H1 (cell line): ENCODE measurements around the gene WDFY1. TPM values are rescaled to one million over a fixed set of nuclear protein-coding genes. Genes with fewer than 3 reads are reported as not detected.

Experiments
- CTCF ChIA-PET: fragments of 300-600 bp; sonication (Branson Sonifier 250); formaldehyde crosslinking; loops from one replicate; lab custom pipeline; 2021; ENCODE audit not compliant: partially characterized antibody; lab: Charles Lee
- POLR2A ChIA-PET: fragments of 300-600 bp; sonication (Branson Sonifier 250); formaldehyde crosslinking; loops from one replicate; lab custom pipeline; 2021; ENCODE audit warnings: inconsistent platforms; ENCODE audit not compliant: partially characterized antibody; lab: Charles Lee
- DNase-seq, 2 experiments: peaks; one replicate each; pipeline versions ENCODE4 v3.0.0 to v3.0.0-alpha.2; 2010 to 2022; ENCODE audit warnings: low spot score in 2 of 2, low read depth in 1 of 2, mixed read lengths in 1 of 2
- FAIRE-seq: peaks from 2 replicates; lab custom pipeline; 2011; peaks lifted over from hg19 to GRCh38; lab: Jason Lieb, UNC
- H2AFZ ChIP-seq: 2 replicates; pipeline ENCODE4 v1.8.1; 2012; ENCODE audit warnings: low read length, inconsistent platforms
- H2AK5ac ChIP-seq: 2 replicates; pipeline ENCODE4 v1.6.1; 2013; ENCODE audit warnings: low read depth, low read length
- H2BK120ac ChIP-seq: replicated peaks from 2 replicates; pipeline ENCODE3; 2013; ENCODE audit warnings: low read depth, low read length, inconsistent platforms
- H2BK12ac ChIP-seq: 2 replicates; pipeline ENCODE4 v1.6.1; 2013; ENCODE audit warnings: low read depth, low read length
- H2BK15ac ChIP-seq: 2 replicates; pipeline ENCODE4 v1.6.1; 2013; ENCODE audit warnings: low read length
- H2BK20ac ChIP-seq: 2 replicates; pipeline ENCODE4 v1.6.1; 2013; ENCODE audit warnings: low read length
- H2BK5ac ChIP-seq: 2 replicates; pipeline ENCODE4 v1.6.1; 2013; ENCODE audit warnings: low read depth, low read length
- H3K14ac ChIP-seq: 2 replicates; pipeline ENCODE4 v1.6.1; 2013; ENCODE audit warnings: inconsistent platforms; ENCODE audit not compliant: insufficient read length
- H3K18ac ChIP-seq: 2 replicates; pipeline ENCODE4 v1.6.1; 2013; ENCODE audit warnings: low read length; ENCODE audit errors: extremely low read depth
- H3K23ac ChIP-seq: 2 replicates; pipeline ENCODE4 v1.6.1; 2013; ENCODE audit warnings: inconsistent platforms; ENCODE audit not compliant: insufficient read length
- H3K23me2 ChIP-seq: 2 replicates; pipeline ENCODE4 v1.6.1; 2013; ENCODE audit warnings: low read depth, low read length
- H3K27ac ChIP-seq: 2 replicates; pipeline ENCODE4 v1.6.1; 2011; ENCODE audit warnings: low read depth, low read length, inconsistent platforms
- H3K27me3 ChIP-seq, 4 experiments: replicated peaks in 1 of 4; 1 replicate in 1 of 4; 2 replicates in 3 of 4; pipeline versions ENCODE4 v1.6.1 to v1.8.1; 2011 to 2013; ENCODE audit warnings: low read length in 3 of 4, mild to moderate bottlenecking in 3 of 4, inconsistent platforms in 2 of 4, mixed read lengths in 2 of 4, moderate library complexity in 1 of 4; ENCODE audit not compliant: control insufficient read depth in 3 of 4, insufficient read depth in 3 of 4; ENCODE audit errors: extremely low read depth in 1 of 4
- H3K36me3 ChIP-seq, 4 experiments: 2 replicates each; pipeline versions ENCODE4 v1.6.1 to v1.8.1; 2011 to 2013; ENCODE audit warnings: mild to moderate bottlenecking in 4 of 4, low read length in 3 of 4, moderate library complexity in 2 of 4, control low read depth in 1 of 4, inconsistent platforms in 1 of 4; ENCODE audit not compliant: insufficient read depth in 4 of 4, control insufficient read depth in 2 of 4
- H3K4ac ChIP-seq: replicated peaks from 2 replicates; pipeline ENCODE3; 2013; ENCODE audit warnings: low read length, low read depth, mixed read lengths, inconsistent platforms; ENCODE audit not compliant: insufficient read length
- H3K4me1 ChIP-seq, 4 experiments: replicated peaks in 1 of 4; 1 replicate in 1 of 4; 2 replicates in 3 of 4; pipeline versions ENCODE4 v1.6.1 to v1.8.1; 2011 to 2013; ENCODE audit warnings: low read length in 3 of 4, inconsistent platforms in 2 of 4, mixed read lengths in 1 of 4; ENCODE audit not compliant: insufficient read depth in 4 of 4, control insufficient read depth in 3 of 4
- H3K4me2 ChIP-seq, 2 experiments: 2 replicates each; pipeline versions ENCODE4 v1.6.1 to v1.8.1; 2011 to 2013; ENCODE audit warnings: low read depth in 2 of 2, low read length in 2 of 2, control low read depth in 1 of 2, inconsistent platforms in 1 of 2, mild to moderate bottlenecking in 1 of 2; ENCODE audit not compliant: insufficient read depth in 1 of 2
- H3K4me3 ChIP-seq, 4 experiments: fragments of 200-600, 300-600 bp in 1 of 4; sonication (generic), shearing (Covaris generic), sonication (Bioruptor Twin) in 1 of 4; 2 replicates each; pipeline versions ENCODE4 v1.5.1 to v1.8.1; 2011 to 2016; ENCODE audit warnings: low read length in 4 of 4, low read depth in 3 of 4, control low read depth in 2 of 4, inconsistent platforms in 2 of 4, mild to moderate bottlenecking in 2 of 4, mixed read lengths in 1 of 4, moderate library complexity in 1 of 4; ENCODE audit not compliant: insufficient read depth in 2 of 4; ENCODE audit errors: extremely low read depth in 1 of 4
- H3K56ac ChIP-seq: replicated peaks from 2 replicates; pipeline ENCODE3; 2013; ENCODE audit warnings: low read depth, mild to moderate bottlenecking, mixed read lengths, low read length, inconsistent platforms; ENCODE audit not compliant: insufficient read length
- H3K79me1 ChIP-seq: 2 replicates; pipeline ENCODE4 v1.6.1; 2013; ENCODE audit warnings: low read depth, low read length, control low read depth
- H3K79me2 ChIP-seq, 2 experiments: 2 replicates each; pipeline versions ENCODE4 v1.6.1 to v1.8.1; 2012 to 2013; ENCODE audit warnings: low read length in 2 of 2, mild to moderate bottlenecking in 2 of 2, inconsistent platforms in 1 of 2; ENCODE audit not compliant: insufficient read depth in 2 of 2, control insufficient read depth in 1 of 2
- H3K9ac ChIP-seq, 4 experiments: replicated peaks in 1 of 4; 1 replicate in 1 of 4; 2 replicates in 3 of 4; pipeline versions ENCODE4 v1.6.1 to v1.8.1; 2011 to 2013; ENCODE audit warnings: low read depth in 3 of 4, low read length in 3 of 4, control low read depth in 2 of 4, mild to moderate bottlenecking in 2 of 4, moderate library complexity in 2 of 4, inconsistent platforms in 1 of 4; ENCODE audit errors: extremely low read depth in 1 of 4
- H3K9me3 ChIP-seq, 2 experiments: 2 replicates each; pipeline versions ENCODE4 v1.6.1 to v1.8.1; 2012 to 2013; ENCODE audit warnings: mild to moderate bottlenecking in 2 of 2, moderate library complexity in 2 of 2, control low read depth in 1 of 2, inconsistent platforms in 1 of 2, low read depth in 1 of 2, low read length in 1 of 2, mixed read lengths in 1 of 2; ENCODE audit not compliant: insufficient read depth in 2 of 2
- H4K20me1 ChIP-seq, 2 experiments: replicated peaks in 1 of 2; 2 replicates each; pipeline versions ENCODE3 to v1.8.1; 2011 to 2013; ENCODE audit warnings: inconsistent platforms in 2 of 2, low read length in 2 of 2, mild to moderate bottlenecking in 1 of 2; ENCODE audit not compliant: insufficient read depth in 2 of 2, control insufficient read depth in 1 of 2
- H4K5ac ChIP-seq: 2 replicates; pipeline ENCODE4 v1.6.1; 2013; ENCODE audit warnings: low read length, low read depth, mixed read lengths, inconsistent platforms; ENCODE audit not compliant: insufficient read length
- H4K8ac ChIP-seq: 2 replicates; pipeline ENCODE4 v1.8.0; 2013; ENCODE audit warnings: mild to moderate bottlenecking, moderate library complexity, low read length, inconsistent platforms; ENCODE audit not compliant: insufficient read depth; ENCODE audit errors: extremely low read depth
- H4K91ac ChIP-seq: replicated peaks from 2 replicates; pipeline ENCODE3; 2013; ENCODE audit warnings: low read length, mixed read lengths, inconsistent platforms; ENCODE audit not compliant: insufficient read length
- BCL11A ChIP-seq, 2 experiments: IDR thresholded peaks; one replicate each; pipeline ENCODE4 v1.6.1; 2011; ENCODE audit warnings: low read depth in 2 of 2, low read length in 2 of 2, mild to moderate bottlenecking in 2 of 2
- BRCA1 ChIP-seq: IDR thresholded peaks from 2 replicates; pipeline ENCODE4 v1.6.1; 2012; ENCODE audit warnings: low read depth, low read length, improper control_type of control experiment
- EZH2 ChIP-seq: fragments of 200-600 bp; sonication (generic); IDR thresholded peaks from 2 replicates; pipeline ENCODE4 v1.7.1; 2012; ENCODE audit warnings: low read depth, mild to moderate bottlenecking, moderate library complexity, low read length, inconsistent platforms; ENCODE audit not compliant: severe bottlenecking
- POLR2AphosphoS5 ChIP-seq: IDR thresholded peaks from 2 replicates; pipeline ENCODE4 v1.6.1; 2011; ENCODE audit warnings: low read depth, low read length
- RAD21 ChIP-seq, 2 experiments: IDR thresholded peaks in 1 of 2; conservative IDR thresholded peaks in 1 of 2; 2 replicates each; pipeline ENCODE4 v1.6.1; 2011; ENCODE audit warnings: low read depth in 2 of 2, low read length in 2 of 2, improper control_type of control experiment in 1 of 2, inconsistent platforms in 1 of 2, mild to moderate bottlenecking in 1 of 2, moderate library complexity in 1 of 2
- RBBP5 ChIP-seq: IDR thresholded peaks from 2 replicates; pipeline ENCODE4 v1.7.1; 2012; ENCODE audit warnings: low read depth, mild to moderate bottlenecking, inconsistent platforms, low read length, moderate library complexity, borderline replicate concordance
- SAP30 ChIP-seq: fragments of 300-600 bp; sonication (generic); IDR thresholded peaks from 2 replicates; pipeline ENCODE4 v1.7.1; 2012; ENCODE audit warnings: low read length, moderate library complexity, mild to moderate bottlenecking, inconsistent platforms; ENCODE audit not compliant: insufficient read depth, insufficient replicate concordance
- SP1 ChIP-seq: IDR thresholded peaks from 2 replicates; pipeline ENCODE4 v1.6.1; 2011; ENCODE audit warnings: low read depth, low read length
- SRF ChIP-seq: IDR thresholded peaks from 2 replicates; pipeline ENCODE4 v1.6.1; 2011; ENCODE audit warnings: mild to moderate bottlenecking, low read depth, low read length, moderate library complexity
- TAF1 ChIP-seq: IDR thresholded peaks from 2 replicates; pipeline ENCODE4 v1.6.1; 2011; ENCODE audit warnings: mild to moderate bottlenecking, low read depth, low read length
- YY1 ChIP-seq: IDR thresholded peaks from 2 replicates; pipeline ENCODE4 v1.6.1; 2011; ENCODE audit warnings: low read depth, mild to moderate bottlenecking, low read length
- WGBS, 2 experiments: shearing (Covaris generic) in 1 of 2; methylation state at CpG; one replicate each; pipeline versions ENCODE4 v1.1.6 to v1.1.7; 2013 to 2015; ENCODE audit warnings: low lambda C conversion rate in 2 of 2, mixed read lengths in 2 of 2, inconsistent platforms in 1 of 2, low coverage in 1 of 2, missing lambda C conversion rate in 1 of 2; ENCODE audit not compliant: insufficient replicate concordance in 2 of 2, insufficient coverage in 1 of 2, insufficient read length in 1 of 2; ENCODE audit errors: extremely low coverage in 1 of 2, missing lambda C conversion rate in 1 of 2; 5-methylcytosine and 5-hydroxymethylcytosine counted together
- polyA plus RNA-seq, 7 experiments: library from polyadenylated mRNA; depleted of rRNA in 3 of 7; stranded (reverse) in 5 of 7; unstranded in 2 of 7; fragments of >200 nt in 5 of 7; fragments of 200-250 nt in 2 of 7; gene quantifications; 1 replicate in 5 of 7; 2 replicates in 1 of 7; 4 replicates in 1 of 7; pipeline versions ENCODE4 v1.2.1 to v1.2.3, GENCODE V29; 2011 to 2013; ENCODE audit warnings: missing spikeins in 2 of 7, mixed read lengths in 2 of 7
- total RNA-seq: library from RNA; stranded (reverse); fragmentation: NEBNext Ultra II Directional; extraction: Animal tissue kit (Norgen Biotek cat#: 25700); gene quantifications from 2 replicates; pipeline ENCODE4 v1.2.1, GENCODE V29; 2021
- TF ChIP-seq, protein P1 (sequence below): IDR thresholded peaks from 2 replicates; pipeline ENCODE4 v1.6.1; 2012; ENCODE audit warnings: inconsistent platforms
- TF ChIP-seq, protein P2 (sequence below): IDR thresholded peaks from 2 replicates; pipeline ENCODE4 v1.6.1; 2011; ENCODE audit warnings: low read length, improper control_type of control experiment

WDFY1 gene
- total and polyA plus RNA-seq, 2 of the 8 experiments (the other 6 are each of a cell fraction or from before 2014, with no cell fraction given): 68.4 to 94.7 TPM

DNA sequence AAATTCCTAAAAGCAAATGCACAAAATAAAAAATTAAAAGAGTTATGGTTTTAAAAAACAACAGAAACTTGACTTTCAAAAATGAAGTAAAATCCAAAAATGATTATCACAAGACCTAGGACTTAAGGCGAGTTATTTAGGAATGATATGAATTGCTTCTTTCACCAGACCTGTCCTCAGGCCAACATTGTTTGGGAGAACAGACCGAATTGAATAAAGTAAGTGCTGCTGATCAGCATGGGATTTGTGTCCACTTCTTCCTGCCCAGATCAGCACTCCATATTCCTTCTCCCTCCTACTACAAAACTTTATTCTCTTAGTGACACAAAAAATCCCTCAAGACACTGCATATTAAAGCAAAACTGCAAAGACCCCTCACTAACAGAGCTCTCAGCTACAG is 39.1 kb downstream of the WDFY1 start:
- Histone ChIP-seq H3K14ac (no peak overlapping the region), H3K9ac (no peak overlapping the region), H4K91ac (no peak overlapping the region), H2BK20ac (no peak overlapping the region), H2BK120ac (no peak overlapping the region), H3K18ac (no peak overlapping the region), H3K79me1 (no peaks in the 10 kb centered on the region), H2BK5ac (no peak overlapping the region), H4K8ac (no peak overlapping the region), H3K27me3 (no peaks in the 10 kb centered on the region), H3K23ac (no peak overlapping the region), H3K4me2 (no peak overlapping the region), H3K36me3 (peaks cover 0 to 41% (median 3%) of the 10 kb centered on the region in 4 experiments; a peak in 7 of 8 replicates), H3K27ac (no peak overlapping the region), H2BK15ac (no peak overlapping the region), H3K56ac (no peak overlapping the region), H2AFZ (no peak overlapping the region), H4K5ac (no peak overlapping the region), H4K20me1 (peaks cover 0 to 9% of the 10 kb centered on the region in 2 experiments), H3K4ac (no peak overlapping the region), H2BK12ac (no peak overlapping the region), H3K4me3 (no peak overlapping the region), H3K4me1 (peaks cover 0 to 4% (median 2%) of the 10 kb centered on the region in 4 experiments; a peak in 3 of 7 replicates), H3K9me3 (no peaks in the 10 kb centered on the region), H3K23me2 (no peaks in the 10 kb centered on the region), H2AK5ac (no peak overlapping the region), H3K79me2 (peaks cover 4 to 33% of the 10 kb centered on the region in 2 experiments; a peak in 3 of 4 replicates)
- CTCF ChIA-PET: interaction anchor here (0.7 to 1.2 kb wide), 2 partner anchors 18 to 577 kb away, joined by 3 to 4 read pairs; no protein-coding TSS in a partner anchor
- POLR2A ChIA-PET: no interaction called here
- FAIRE-seq: no peak
- WGBS, 2 experiments: 91% methylated on average over 2 of the region's 2 CpGs; no CpG with 5 or more reads in 1 of the 2 experiments
- no peak for DNase-seq
- TF ChIP-seq EZH2 (no peak), BCL11A (IDR thresholded peaks at IDR 0.05; ENCODE audit: low read depth in 2 of 2, low read length in 2 of 2) (no peak), YY1 (no peak), RAD21 (IDR thresholded peaks at IDR 0.05 in 1 of 2, conservative IDR thresholded peaks at IDR 0.05 in 1 of 2; ENCODE audit: low read depth in 2 of 2, low read length in 2 of 2) (no peak), TAF1 (no peak), RBBP5 (no peak), SP1 (no peak), SAP30 (no peak), POLR2AphosphoS5 (no peak), SRF (no peak), BRCA1 (no peak)
- TF ChIP-seq, protein P1, sequence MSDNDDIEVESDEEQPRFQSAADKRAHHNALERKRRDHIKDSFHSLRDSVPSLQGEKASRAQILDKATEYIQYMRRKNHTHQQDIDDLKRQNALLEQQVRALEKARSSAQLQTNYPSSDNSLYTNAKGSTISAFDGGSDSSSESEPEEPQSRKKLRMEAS: no peak
- TF ChIP-seq, protein P2, sequence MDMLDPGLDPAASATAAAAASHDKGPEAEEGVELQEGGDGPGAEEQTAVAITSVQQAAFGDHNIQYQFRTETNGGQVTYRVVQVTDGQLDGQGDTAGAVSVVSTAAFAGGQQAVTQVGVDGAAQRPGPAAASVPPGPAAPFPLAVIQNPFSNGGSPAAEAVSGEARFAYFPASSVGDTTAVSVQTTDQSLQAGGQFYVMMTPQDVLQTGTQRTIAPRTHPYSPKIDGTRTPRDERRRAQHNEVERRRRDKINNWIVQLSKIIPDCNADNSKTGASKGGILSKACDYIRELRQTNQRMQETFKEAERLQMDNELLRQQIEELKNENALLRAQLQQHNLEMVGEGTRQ: no peak
